Loucy (cell line): ENCODE results near the gene NECTIN1.

Source experiments
- EZH2phosphoT487 ChIP-seq: fragments of 200-600 bp; IDR thresholded peaks from 2 replicates; pipeline ENCODE4 v1.6.1; 2018; ENCODE audit warnings: antibody characterized with exemption, mild to moderate bottlenecking, moderate library complexity, borderline replicate concordance
- TF ChIP-seq, protein P1 (sequence below): fragments of 200-600 bp; sonication (generic); conservative IDR thresholded peaks from 2 replicates; pipeline ENCODE4 v1.5.1; 2014; ENCODE audit warnings: mild to moderate bottlenecking, antibody characterized with exemption, low read length

DNA sequence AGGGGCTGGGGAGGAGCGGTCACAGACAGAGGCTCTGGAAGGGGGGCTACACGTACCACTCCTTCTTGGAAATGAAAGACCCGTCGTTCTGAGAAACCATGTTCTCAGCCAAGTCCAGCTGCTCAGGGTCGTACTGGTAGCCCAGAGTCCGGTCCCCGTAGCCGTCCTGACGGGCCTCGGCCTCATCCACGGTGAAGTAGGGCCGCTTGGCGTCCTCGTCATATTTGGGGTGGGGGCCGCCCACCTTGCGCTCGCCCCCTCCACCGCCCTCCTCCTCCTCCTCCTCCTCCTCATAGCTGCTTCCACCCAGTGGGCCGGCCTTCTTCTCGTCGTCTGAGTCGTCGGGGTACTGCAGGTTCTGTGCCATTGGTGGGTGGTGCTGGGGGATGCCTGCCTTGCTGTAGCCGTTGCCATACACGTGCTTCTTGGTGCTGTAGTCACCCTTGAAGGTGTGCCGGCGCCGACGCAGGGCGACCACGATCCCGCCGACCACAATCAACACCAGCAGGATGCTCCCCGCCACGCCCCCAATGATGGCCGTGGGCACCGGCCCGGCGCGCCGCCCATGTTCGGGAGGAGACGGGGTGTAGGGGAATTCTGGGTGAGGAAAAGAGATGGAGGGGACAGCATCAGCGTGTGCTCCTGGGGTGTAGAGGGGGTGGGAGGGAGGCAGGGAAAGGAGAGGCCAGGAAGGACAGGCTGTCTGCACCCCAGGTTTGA is 64.1 kb downstream of the NECTIN1 start:
- TF ChIP-seq, protein P1, sequence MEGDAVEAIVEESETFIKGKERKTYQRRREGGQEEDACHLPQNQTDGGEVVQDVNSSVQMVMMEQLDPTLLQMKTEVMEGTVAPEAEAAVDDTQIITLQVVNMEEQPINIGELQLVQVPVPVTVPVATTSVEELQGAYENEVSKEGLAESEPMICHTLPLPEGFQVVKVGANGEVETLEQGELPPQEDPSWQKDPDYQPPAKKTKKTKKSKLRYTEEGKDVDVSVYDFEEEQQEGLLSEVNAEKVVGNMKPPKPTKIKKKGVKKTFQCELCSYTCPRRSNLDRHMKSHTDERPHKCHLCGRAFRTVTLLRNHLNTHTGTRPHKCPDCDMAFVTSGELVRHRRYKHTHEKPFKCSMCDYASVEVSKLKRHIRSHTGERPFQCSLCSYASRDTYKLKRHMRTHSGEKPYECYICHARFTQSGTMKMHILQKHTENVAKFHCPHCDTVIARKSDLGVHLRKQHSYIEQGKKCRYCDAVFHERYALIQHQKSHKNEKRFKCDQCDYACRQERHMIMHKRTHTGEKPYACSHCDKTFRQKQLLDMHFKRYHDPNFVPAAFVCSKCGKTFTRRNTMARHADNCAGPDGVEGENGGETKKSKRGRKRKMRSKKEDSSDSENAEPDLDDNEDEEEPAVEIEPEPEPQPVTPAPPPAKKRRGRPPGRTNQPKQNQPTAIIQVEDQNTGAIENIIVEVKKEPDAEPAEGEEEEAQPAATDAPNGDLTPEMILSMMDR, result no peak
- TF ChIP-seq EZH2phosphoT487, result no peak
